K562 (cell line): ENCODE measurements around the gene BCORL1. TPM values are rescaled to one million over a fixed set of nuclear protein-coding genes. Genes with fewer than 3 reads are reported as not detected.

Experiments used
- ATAC-seq: fragments of 200-7000 bp; cut with Tn5 transposase; 3 replicates; pipeline ENCODE4 v1.9.1; 2020; ENCODE audit warnings: moderate library complexity
- BruUV-seq: library from RNA; stranded (reverse); fragments of 400-500 nt; replicated peaks from 2 replicates; lab custom pipeline; 2021; lab: Mats Ljungman, UMichigan
- CTCF ChIA-PET: fragments of 300-600 bp; formaldehyde crosslinking; extraction: SDS; loops from one replicate; lab custom pipeline; 2021; ENCODE audit warnings: low intra/inter-chr PET ratio; lab: Yijun Ruan, JAX
- POLR2A ChIA-PET: fragments of 300-600, 350-650 bp; sonication (Branson Sonifier 250); formaldehyde crosslinking; extraction: SDS; loops from one replicate; lab custom pipeline; 2021; ENCODE audit warnings: antibody characterized with exemption, inconsistent platforms; lab: Yijun Ruan, JAX
- DNase-seq, 4 experiments: peaks; one replicate each; pipeline versions ENCODE4 v3.0.0 to v3.0.0-alpha.2; 2011 to 2018; ENCODE audit warnings: low spot score in 3 of 4, mixed read lengths in 3 of 4; ENCODE audit errors: extremely low read depth in 1 of 4
- FAIRE-seq: peaks from 2 replicates; lab custom pipeline; 2011; peaks lifted over from hg19 to GRCh38; lab: Jason Lieb, UNC
- H2AFZ ChIP-seq: 2 replicates; pipeline ENCODE4 v1.6.0; 2011; ENCODE audit warnings: low read depth, low read length, control low read depth, inconsistent platforms
- H3K27ac ChIP-seq: fragments of 200-600 bp; 3 replicates; pipeline ENCODE4 v1.8.0; 2011; ENCODE audit warnings: low read depth, mild to moderate bottlenecking, control low read depth, inconsistent platforms, low read length, moderate library complexity, mixed read lengths; ENCODE audit errors: extremely low read depth
- H3K27me3 ChIP-seq, 2 experiments: fragments of 300-600 bp in 1 of 2; 2 replicates in 1 of 2; 3 replicates in 1 of 2; pipeline versions ENCODE4 v1.6.0 to v1.8.0; 2011; ENCODE audit warnings: inconsistent platforms in 2 of 2, low read length in 2 of 2, mild to moderate bottlenecking in 1 of 2, mixed read lengths in 1 of 2, moderate library complexity in 1 of 2; ENCODE audit not compliant: control insufficient read depth in 2 of 2, insufficient read depth in 2 of 2
- H3K36me3 ChIP-seq: fragments of 300-600 bp; 3 replicates; pipeline ENCODE4 v1.8.0; 2011; ENCODE audit warnings: mild to moderate bottlenecking, low read length, inconsistent platforms; ENCODE audit not compliant: control insufficient read depth, insufficient read depth
- H3K4me1 ChIP-seq, 2 experiments: fragments of 200-600 bp in 1 of 2; replicated peaks in 1 of 2; 2 replicates in 1 of 2; 3 replicates in 1 of 2; pipeline versions ENCODE4 v1.5.1 to v1.8.0; 2011; ENCODE audit warnings: inconsistent platforms in 2 of 2, low read length in 2 of 2, mild to moderate bottlenecking in 1 of 2, mixed read lengths in 1 of 2, moderate library complexity in 1 of 2; ENCODE audit not compliant: control insufficient read depth in 2 of 2, insufficient read depth in 2 of 2
- H3K4me2 ChIP-seq: 2 replicates; pipeline ENCODE4 v1.6.1; 2011; ENCODE audit warnings: low read length, control low read depth, inconsistent platforms, mixed read lengths; ENCODE audit not compliant: insufficient read depth
- H3K4me3 ChIP-seq: fragments of 200-600 bp; sonication (generic), shearing (Covaris generic); 2 replicates; pipeline ENCODE4 v1.5.1; 2016; ENCODE audit warnings: control low read depth, inconsistent platforms
- H3K79me2 ChIP-seq: fragments of 200-600 bp; 3 replicates; pipeline ENCODE4 v1.8.0; 2011; ENCODE audit warnings: low read length, inconsistent platforms; ENCODE audit not compliant: control insufficient read depth, insufficient read depth
- H3K9ac ChIP-seq, 2 experiments: 2 replicates each; pipeline versions ENCODE4 v1.6.0 to v1.6.1; 2011; ENCODE audit warnings: low read depth in 2 of 2, low read length in 2 of 2, control low read depth in 1 of 2, inconsistent platforms in 1 of 2, mild to moderate bottlenecking in 1 of 2, mixed read lengths in 1 of 2; ENCODE audit not compliant: insufficient read depth in 1 of 2
- H3K9me1 ChIP-seq: one replicate; pipeline ENCODE4 v1.6.0; 2011; ENCODE audit warnings: inconsistent platforms, mild to moderate bottlenecking, low read length, moderate library complexity; ENCODE audit not compliant: control insufficient read depth, insufficient read depth
- H3K9me3 ChIP-seq: replicated peaks from 2 replicates; pipeline ENCODE4 v1.5.1; 2011; ENCODE audit warnings: low read depth, low read length, inconsistent platforms; ENCODE audit not compliant: control insufficient read depth, insufficient read depth
- H4K20me1 ChIP-seq: replicated peaks from 2 replicates; pipeline ENCODE4 v1.6.1; 2011; ENCODE audit warnings: low read length, inconsistent platforms, mixed read lengths; ENCODE audit not compliant: control insufficient read depth, insufficient read depth
- HDAC8 ChIP-seq: fragments of 450-650 bp; IDR thresholded peaks from 2 replicates; pipeline ENCODE4 v1.6.1; 2016; ENCODE audit warnings: mild to moderate bottlenecking, missing genetic modification characterization, moderate library complexity, missing compliant biosample characterization
- JUNB ChIP-seq: fragments of 450-650 bp; formaldehyde crosslinking; conservative IDR thresholded peaks from 2 replicates; pipeline ENCODE4 v1.4.0; 2020; ENCODE audit warnings: mild to moderate bottlenecking
- KDM1A ChIP-seq, 2 experiments: fragments of 450-650 bp; IDR thresholded peaks; 2 replicates each; pipeline ENCODE4 v1.6.1; 2016; ENCODE audit warnings: mild to moderate bottlenecking in 2 of 2
- MAFF ChIP-seq: IDR thresholded peaks from 2 replicates; pipeline ENCODE4 v1.6.1; 2012; ENCODE audit warnings: low read length, improper control_type of control experiment
- TRIM24 ChIP-seq, 2 experiments: fragments of 450-650 bp; IDR thresholded peaks; 2 replicates each; pipeline ENCODE4 v1.6.1; 2016
- ZKSCAN3 ChIP-seq: fragments of 250-450 bp; sonication (Bioruptor Pico); IDR thresholded peaks from 2 replicates; pipeline ENCODE4 v1.4.0; 2020
- ZNF165 ChIP-seq: fragments of 250-450 bp; sonication (Bioruptor Pico); IDR thresholded peaks from 2 replicates; pipeline ENCODE4 v1.4.0; 2020; ENCODE audit warnings: borderline replicate concordance
- ZNF830 ChIP-seq: fragments of 250-450 bp; sonication (Bioruptor Pico); IDR thresholded peaks from 2 replicates; pipeline ENCODE4 v1.5.0; 2021; ENCODE audit warnings: mild to moderate bottlenecking
- WGBS: fragments of 100-300 bp; shearing (Covaris generic); methylation state at CpG from one replicate; pipeline ENCODE4 v1.1.6; 2016; ENCODE audit warnings: low coverage, mixed read lengths; ENCODE audit not compliant: insufficient coverage; ENCODE audit errors: missing lambda C conversion rate; 5-methylcytosine and 5-hydroxymethylcytosine counted together
- in situ Hi-C: fragments of 300-500 bp; cut with MboI; formaldehyde crosslinking; loops from 4 replicates; pipeline ENCODE4 v1.15.0; 2018; ENCODE audit warnings: inconsistent platforms, mixed read lengths
- intact Hi-C: fragments of 100-400 bp; cut with micrococcal nuclease; formaldehyde crosslinking; loops from 2 replicates; pipeline ENCODE4 v1.14.2; 2022
- polyA plus RNA-seq, 8 experiments: library from polyadenylated mRNA; depleted of rRNA in 4 of 8; stranded (reverse) in 5 of 8; unstranded in 3 of 8; fragments of >200 nt; fragmentation: Nextera tagmentation in 2 of 8; fragmentation: Illumina TruSeq in 1 of 8; extraction: Ambion mirVana in 2 of 8; extraction: Trizol in 1 of 8; gene quantifications; 2 replicates each; pipeline versions ENCODE4 v1.2.1 to v1.2.3, GENCODE V29; 2011 to 2014; ENCODE audit warnings: inconsistent platforms in 1 of 8, missing spikeins in 1 of 8
- total RNA-seq, 7 experiments: library from RNA; depleted of rRNA in 6 of 7; stranded (reverse); fragments of >200 nt in 6 of 7; fragmentation: Illumina TruSeq in 2 of 7; extraction: Trizol in 2 of 7; gene quantifications; 2 replicates each; pipeline versions ENCODE4 v1.2.1 to v1.2.3, GENCODE V29; 2011 to 2021; ENCODE audit warnings: low replicate concordance in 1 of 7
- TF ChIP-seq, protein P1 (sequence below): fragments of 250-450 bp; sonication (Bioruptor Pico); IDR thresholded peaks from 2 replicates; pipeline ENCODE4 v1.8.0; 2022; ENCODE audit warnings: inconsistent platforms
- TF ChIP-seq, protein P2 (sequence below), 2 experiments: fragments of 450-650 bp; IDR thresholded peaks; 2 replicates each; pipeline ENCODE4 v1.6.1; 2016; ENCODE audit warnings: mild to moderate bottlenecking in 2 of 2, borderline replicate concordance in 1 of 2, low read depth in 1 of 2, moderate library complexity in 1 of 2
- TF ChIP-seq, protein P3 (sequence below): sonication (generic); formaldehyde crosslinking; IDR thresholded peaks from 2 replicates; pipeline ENCODE4 v1.8.1; 2023; ENCODE audit warnings: mild to moderate bottlenecking, missing genetic modification reagents

The BCORL1 gene
- total and polyA plus RNA-seq, 9 of the 15 experiments (the other 6 are each of a cell fraction or from before 2014, with no cell fraction given), result 0.48 to 29.6 (median 2.1) TPM

DNA sequence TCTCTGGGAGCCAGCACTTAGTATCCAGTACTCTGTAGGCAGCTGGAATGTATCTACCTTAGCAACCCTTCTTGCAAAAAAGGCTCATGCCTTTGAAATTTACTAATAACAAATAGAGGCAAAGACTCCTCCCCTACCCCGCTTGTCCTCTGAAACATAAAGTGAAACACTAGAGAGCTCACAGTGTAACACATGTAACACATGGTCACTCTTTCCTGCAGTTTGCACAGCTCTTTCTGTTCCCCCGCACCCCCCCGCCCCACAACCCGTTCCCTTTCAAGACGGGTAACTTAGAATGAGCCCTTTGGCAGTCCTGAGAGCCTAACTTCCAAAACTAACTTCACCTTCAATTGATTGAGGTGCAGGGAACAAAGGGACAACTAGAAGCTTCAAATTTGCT is 6.0 kb upstream of the BCORL1 start:
- H3K9ac ChIP-seq, result no peak overlapping the region
- ATAC-seq, result no peak
- no peaks in the 10 kb centered on the region for H3K36me3 ChIP-seq
- H3K27ac ChIP-seq, result no peak overlapping the region
- no peaks in the 10 kb centered on the region for H4K20me1 ChIP-seq
- peaks cover 5 to 11% of the 10 kb centered on the region in 2 experiments; a peak in 4 of 5 replicates for H3K4me1 ChIP-seq
- H3K9me3 ChIP-seq, result no peaks in the 10 kb centered on the region
- no peak overlapping the region for H3K4me3 ChIP-seq
- intact Hi-C loops, result no loop called here
- no peaks in the 10 kb centered on the region for H3K9me1 ChIP-seq
- no TSS peak for BruUV-seq
- ChIA-PET POLR2A (no interaction called here), CTCF (no interaction called here)
- in situ Hi-C loops, result no loop called here
- H2AFZ ChIP-seq, result 0 out of 2 replicates have a peak overlapping the region, but pooled peaks have one; percentile 32
- no peak overlapping the region for H3K4me2 ChIP-seq
- 100% methylated on average over 1 of the region's 5 CpGs for WGBS
- no peaks in the 10 kb centered on the region for H3K79me2 ChIP-seq
- no peak for DNase-seq
- H3K27me3 ChIP-seq, result no peaks in the 10 kb centered on the region
- TF ChIP-seq, protein P1, sequence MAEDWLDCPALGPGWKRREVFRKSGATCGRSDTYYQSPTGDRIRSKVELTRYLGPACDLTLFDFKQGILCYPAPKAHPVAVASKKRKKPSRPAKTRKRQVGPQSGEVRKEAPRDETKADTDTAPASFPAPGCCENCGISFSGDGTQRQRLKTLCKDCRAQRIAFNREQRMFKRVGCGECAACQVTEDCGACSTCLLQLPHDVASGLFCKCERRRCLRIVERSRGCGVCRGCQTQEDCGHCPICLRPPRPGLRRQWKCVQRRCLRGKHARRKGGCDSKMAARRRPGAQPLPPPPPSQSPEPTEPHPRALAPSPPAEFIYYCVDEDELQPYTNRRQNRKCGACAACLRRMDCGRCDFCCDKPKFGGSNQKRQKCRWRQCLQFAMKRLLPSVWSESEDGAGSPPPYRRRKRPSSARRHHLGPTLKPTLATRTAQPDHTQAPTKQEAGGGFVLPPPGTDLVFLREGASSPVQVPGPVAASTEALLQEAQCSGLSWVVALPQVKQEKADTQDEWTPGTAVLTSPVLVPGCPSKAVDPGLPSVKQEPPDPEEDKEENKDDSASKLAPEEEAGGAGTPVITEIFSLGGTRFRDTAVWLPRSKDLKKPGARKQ (CRISPR knock-in tag), result no peak
- TF ChIP-seq MAFF (no peak), ZKSCAN3 (no peak), KDM1A (IDR thresholded peaks at IDR 0.05) (no peak), HDAC8 (tag) (no peak), TRIM24 (IDR thresholded peaks at IDR 0.05) (no peak), JUNB (CRISPR knock-in tag) (no peak), ZNF830 (no peak), ZNF165 (CRISPR knock-in tag) (no peak)
- TF ChIP-seq, protein P2, sequence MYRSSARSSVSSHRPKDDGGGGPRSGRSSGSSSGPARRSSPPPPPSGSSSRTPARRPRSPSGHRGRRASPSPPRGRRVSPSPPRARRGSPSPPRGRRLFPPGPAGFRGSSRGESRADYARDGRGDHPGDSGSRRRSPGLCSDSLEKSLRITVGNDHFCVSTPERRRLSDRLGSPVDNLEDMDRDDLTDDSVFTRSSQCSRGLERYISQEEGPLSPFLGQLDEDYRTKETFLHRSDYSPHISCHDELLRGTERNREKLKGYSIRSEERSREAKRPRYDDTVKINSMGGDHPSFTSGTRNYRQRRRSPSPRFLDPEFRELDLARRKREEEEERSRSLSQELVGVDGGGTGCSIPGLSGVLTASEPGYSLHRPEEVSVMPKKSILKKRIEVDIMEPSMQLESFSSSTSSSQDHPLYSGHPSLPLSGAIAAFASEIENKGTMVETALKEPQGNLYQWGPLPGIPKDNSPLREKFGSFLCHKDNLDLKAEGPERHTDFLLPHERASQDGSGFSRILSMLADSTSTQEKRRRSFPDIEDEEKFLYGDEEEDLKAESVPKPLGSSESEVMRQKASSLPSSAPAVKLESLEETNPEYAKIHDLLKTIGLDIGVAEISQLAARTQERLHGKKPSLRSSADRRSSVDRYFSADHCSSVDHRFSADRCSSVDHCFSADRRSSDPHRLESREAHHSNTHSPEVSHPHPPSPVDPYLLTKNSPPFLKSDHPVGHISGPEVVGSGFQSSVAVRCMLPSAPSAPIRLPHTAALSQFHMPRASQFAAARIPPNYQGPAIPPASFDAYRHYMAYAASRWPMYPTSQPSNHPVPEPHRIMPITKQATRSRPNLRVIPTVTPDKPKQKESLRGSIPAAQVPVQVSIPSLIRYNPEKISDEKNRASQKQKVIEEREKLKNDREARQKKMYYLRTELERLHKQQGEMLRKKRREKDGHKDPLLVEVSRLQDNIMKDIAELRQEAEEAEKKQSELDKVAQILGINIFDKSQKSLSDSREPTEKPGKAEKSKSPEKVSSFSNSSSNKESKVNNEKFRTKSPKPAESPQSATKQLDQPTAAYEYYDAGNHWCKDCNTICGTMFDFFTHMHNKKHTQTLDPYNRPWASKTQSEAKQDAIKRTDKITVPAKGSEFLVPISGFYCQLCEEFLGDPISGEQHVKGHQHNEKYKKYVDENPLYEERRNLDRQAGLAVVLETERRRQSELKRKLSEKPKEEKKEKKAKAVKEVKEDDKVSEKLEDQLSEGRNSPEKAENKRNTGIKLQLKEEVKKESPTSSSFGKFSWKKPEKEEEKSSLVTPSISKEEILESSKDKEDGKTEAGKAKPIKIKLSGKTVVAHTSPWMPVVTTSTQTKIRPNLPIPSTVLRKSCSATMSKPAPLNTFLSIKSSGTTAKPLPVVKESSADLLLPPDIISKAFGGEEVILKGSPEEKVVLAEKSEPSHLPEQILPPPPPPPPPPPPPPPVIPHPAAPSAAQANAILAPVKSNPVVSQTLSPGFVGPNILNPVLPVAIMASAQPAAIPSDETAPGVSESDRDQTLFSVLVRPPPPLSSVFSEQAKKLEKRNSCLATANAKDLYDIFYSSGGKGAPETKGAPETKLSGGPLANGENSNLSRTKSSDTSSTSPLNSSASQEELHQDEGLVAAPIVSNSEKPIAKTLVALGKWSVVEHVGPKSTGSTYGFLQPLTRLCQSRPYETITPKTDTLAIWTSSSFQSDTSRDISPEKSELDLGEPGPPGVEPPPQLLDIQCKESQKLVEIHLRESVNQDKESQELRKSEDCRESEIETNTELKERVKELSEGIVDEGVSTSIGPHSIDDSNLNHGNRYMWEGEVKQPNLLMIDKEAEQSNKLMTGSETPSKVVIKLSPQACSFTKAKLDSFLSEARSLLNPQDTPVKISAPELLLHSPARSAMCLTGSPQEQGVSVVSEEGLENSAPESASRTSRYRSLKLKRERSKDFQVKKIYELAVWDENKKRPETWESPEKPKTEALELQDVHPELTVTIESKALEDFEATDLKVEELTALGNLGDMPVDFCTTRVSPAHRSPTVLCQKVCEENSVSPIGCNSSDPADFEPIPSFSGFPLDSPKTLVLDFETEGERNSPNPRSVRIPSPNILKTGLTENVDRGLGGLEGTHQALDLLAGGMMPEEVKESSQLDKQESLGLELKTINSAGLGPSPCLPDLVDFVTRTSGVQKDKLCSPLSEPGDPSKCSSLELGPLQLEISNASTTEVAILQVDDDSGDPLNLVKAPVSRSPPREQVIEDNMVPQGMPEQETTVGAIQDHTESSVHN (IDR thresholded peaks at IDR 0.05; ENCODE audit: borderline replicate concordance in 1 of 2, low read depth in 1 of 2), result no peak
- TF ChIP-seq, protein P3, sequence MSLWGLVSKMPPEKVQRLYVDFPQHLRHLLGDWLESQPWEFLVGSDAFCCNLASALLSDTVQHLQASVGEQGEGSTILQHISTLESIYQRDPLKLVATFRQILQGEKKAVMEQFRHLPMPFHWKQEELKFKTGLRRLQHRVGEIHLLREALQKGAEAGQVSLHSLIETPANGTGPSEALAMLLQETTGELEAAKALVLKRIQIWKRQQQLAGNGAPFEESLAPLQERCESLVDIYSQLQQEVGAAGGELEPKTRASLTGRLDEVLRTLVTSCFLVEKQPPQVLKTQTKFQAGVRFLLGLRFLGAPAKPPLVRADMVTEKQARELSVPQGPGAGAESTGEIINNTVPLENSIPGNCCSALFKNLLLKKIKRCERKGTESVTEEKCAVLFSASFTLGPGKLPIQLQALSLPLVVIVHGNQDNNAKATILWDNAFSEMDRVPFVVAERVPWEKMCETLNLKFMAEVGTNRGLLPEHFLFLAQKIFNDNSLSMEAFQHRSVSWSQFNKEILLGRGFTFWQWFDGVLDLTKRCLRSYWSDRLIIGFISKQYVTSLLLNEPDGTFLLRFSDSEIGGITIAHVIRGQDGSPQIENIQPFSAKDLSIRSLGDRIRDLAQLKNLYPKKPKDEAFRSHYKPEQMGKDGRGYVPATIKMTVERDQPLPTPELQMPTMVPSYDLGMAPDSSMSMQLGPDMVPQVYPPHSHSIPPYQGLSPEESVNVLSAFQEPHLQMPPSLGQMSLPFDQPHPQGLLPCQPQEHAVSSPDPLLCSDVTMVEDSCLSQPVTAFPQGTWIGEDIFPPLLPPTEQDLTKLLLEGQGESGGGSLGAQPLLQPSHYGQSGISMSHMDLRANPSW (CRISPR knock-in tag), result no peak
- FAIRE-seq, result no peak
